Hepatocyte (in vitro differentiated cells): ENCODE results near the gene THSD4.

ENCODE experiments used
- EZH2 ChIP-seq: fragments of 200-600 bp; sonication (generic); IDR thresholded peaks from 2 replicates; pipeline ENCODE4 v1.6.1; 2016; ENCODE audit warnings: antibody characterized with exemption, mild to moderate bottlenecking, borderline replicate concordance
- EZH2phosphoT487 ChIP-seq: fragments of 200-600 bp; sonication (generic); IDR thresholded peaks from one replicate; pipeline ENCODE4 v1.6.1; 2018; ENCODE audit warnings: antibody characterized with exemption, mild to moderate bottlenecking, low read depth, moderate library complexity; ENCODE audit not compliant: unreplicated experiment, severe bottlenecking
- TF ChIP-seq, protein P1 (sequence below): fragments of 200-600 bp; sonication (generic); IDR thresholded peaks from 2 replicates; pipeline ENCODE4 v1.5.1; 2016; ENCODE audit warnings: antibody characterized with exemption, mild to moderate bottlenecking; ENCODE audit not compliant: poor library complexity

DNA sequence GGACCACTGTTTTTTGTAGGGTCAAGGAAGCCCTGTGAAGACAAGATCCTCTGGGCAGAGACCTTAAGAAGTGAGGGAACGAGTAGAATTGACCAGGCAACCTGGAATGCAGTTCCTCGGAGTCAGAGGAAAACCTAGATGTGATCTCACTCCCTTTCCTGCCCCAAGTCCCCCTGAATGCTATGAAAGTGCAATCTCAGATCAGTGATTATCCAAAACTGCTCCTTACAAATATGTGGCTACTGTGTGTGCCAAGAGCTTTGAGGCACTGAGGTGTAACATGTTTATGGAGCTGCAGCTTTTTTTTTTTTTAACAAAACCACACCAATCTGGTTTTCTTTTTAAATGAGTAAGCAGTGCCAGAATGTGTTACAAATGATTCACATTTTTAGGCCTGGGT lies 35.8 kb downstream of the THSD4 start:
- TF ChIP-seq EZH2 (no peak), EZH2phosphoT487 (no peak)
- TF ChIP-seq, protein P1, sequence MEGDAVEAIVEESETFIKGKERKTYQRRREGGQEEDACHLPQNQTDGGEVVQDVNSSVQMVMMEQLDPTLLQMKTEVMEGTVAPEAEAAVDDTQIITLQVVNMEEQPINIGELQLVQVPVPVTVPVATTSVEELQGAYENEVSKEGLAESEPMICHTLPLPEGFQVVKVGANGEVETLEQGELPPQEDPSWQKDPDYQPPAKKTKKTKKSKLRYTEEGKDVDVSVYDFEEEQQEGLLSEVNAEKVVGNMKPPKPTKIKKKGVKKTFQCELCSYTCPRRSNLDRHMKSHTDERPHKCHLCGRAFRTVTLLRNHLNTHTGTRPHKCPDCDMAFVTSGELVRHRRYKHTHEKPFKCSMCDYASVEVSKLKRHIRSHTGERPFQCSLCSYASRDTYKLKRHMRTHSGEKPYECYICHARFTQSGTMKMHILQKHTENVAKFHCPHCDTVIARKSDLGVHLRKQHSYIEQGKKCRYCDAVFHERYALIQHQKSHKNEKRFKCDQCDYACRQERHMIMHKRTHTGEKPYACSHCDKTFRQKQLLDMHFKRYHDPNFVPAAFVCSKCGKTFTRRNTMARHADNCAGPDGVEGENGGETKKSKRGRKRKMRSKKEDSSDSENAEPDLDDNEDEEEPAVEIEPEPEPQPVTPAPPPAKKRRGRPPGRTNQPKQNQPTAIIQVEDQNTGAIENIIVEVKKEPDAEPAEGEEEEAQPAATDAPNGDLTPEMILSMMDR: no peak
